Measurements from ENCODE around the gene NOS2.
"Not testable (repeated sequence)": the region's sequence is repeated elsewhere in the genome, so short reads cannot be mapped to it uniquely, and the experiment has no call there.

NOS2 gene

DNA sequence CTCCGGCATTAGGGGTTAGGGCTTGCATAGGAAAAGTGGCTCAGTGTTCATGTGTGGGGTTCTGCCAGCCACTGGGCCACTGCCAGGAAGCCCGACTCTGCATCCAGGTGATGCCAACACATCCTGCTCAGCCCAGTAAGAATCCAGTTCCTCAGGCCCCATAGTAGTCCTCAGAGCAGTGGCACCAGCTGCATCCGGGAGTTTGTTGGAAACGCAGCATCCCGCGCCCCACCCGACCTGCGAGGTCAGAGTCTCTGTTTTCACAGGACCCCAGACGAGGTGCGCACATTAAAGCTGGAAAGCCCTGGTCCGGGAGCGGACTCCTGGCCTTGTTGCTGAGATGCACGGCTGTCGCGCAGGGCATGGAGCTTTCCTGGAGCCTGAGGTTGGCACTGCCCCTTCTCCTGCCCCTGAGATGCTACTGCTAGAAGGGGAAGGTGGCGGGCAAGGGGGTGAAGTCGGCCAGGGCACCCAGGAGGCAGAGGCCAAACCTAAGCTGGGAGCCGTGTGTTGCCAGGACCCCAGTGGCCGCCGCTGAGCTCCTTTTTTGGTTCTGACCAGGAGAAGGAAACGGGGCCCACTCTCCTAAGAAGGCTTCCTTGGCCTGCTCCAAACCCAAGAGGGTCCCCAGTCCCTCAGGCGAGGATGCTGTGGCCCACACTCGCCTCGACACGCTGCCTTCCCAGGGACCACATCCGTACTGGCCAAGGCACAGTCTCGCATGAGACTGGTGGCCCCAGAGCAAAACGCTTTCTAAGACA is 44.4 kb downstream of the NOS2 start:
- POLR2A ChIA-PET (ENCODE audit: low non-redundant PET): no interaction called here
- H3K27ac ChIP-seq: no peak overlapping the region
- TF ChIP-seq, protein P1, sequence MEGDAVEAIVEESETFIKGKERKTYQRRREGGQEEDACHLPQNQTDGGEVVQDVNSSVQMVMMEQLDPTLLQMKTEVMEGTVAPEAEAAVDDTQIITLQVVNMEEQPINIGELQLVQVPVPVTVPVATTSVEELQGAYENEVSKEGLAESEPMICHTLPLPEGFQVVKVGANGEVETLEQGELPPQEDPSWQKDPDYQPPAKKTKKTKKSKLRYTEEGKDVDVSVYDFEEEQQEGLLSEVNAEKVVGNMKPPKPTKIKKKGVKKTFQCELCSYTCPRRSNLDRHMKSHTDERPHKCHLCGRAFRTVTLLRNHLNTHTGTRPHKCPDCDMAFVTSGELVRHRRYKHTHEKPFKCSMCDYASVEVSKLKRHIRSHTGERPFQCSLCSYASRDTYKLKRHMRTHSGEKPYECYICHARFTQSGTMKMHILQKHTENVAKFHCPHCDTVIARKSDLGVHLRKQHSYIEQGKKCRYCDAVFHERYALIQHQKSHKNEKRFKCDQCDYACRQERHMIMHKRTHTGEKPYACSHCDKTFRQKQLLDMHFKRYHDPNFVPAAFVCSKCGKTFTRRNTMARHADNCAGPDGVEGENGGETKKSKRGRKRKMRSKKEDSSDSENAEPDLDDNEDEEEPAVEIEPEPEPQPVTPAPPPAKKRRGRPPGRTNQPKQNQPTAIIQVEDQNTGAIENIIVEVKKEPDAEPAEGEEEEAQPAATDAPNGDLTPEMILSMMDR (conservative IDR thresholded peaks at IDR 0.05; ENCODE audit: low read depth): no peak
- DNase-seq (ENCODE audit: low spot score): no peak
- CTCF ChIA-PET: interaction anchor here (0.6 to 2.8 kb wide), 19 partner anchors 21 to 482 kb away, joined by 3 to 36 read pairs (median 4); no protein-coding TSS in a partner anchor

DNA sequence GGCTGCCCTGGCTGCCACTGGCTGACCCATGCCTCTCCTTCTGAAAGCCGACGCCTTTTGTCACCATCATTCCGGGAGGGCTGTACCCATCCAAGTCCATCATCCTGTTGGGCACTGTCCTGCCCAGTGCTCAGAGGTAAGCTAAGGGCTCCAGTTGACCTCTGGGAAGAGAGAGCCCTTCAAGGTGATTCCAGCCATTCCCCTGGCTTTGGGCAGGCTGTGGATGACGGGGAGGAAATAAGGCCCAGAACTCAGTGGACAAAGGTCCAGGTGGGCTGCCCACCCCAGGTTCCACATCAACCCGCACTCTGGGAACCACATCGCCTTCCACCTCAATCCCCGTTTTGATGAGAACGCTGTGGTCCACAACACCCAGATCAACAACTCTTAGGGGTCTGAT is 45.8 kb downstream of the NOS2 start:
- ChIA-PET CTCF (interaction anchor here (0.6 to 1.2 kb wide), 2 partner anchors 88 to 125 kb away, joined by 3 to 5 read pairs; no protein-coding TSS in a partner anchor), POLR2A (ENCODE audit: low non-redundant PET) (no interaction called here)
- TF ChIP-seq, protein P1 (conservative IDR thresholded peaks at IDR 0.05; ENCODE audit: low read depth): no peak
- H3K27ac ChIP-seq: no peak overlapping the region
- no peak for DNase-seq (ENCODE audit: low spot score)

DNA sequence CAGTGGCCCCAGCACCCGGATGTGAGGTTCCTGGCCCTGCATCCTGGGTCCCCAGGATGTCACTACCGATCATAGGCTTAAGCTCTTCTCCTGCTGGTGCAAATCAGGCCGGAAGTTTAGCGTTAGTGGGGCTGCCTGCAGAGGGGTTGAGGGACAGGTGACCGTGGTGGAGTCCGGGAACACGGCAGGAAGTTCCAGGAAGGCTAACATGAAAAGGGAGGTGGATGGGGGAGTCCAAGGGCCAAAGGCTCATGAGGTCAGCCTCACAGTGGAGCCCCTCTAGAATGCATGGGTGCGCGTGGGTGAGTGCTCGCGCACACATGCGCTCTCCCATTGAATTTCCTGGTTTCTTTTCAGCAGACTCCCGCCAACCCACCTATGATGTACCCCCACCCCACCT is 46.6 kb downstream of the NOS2 start:
- CTCF ChIA-PET: interaction anchor here (0.7 to 1.2 kb wide), 2 partner anchors 10 to 126 kb away, joined by 3 read pairs; no protein-coding TSS in a partner anchor
- H3K27ac ChIP-seq; POLR2A ChIA-PET (ENCODE audit: low non-redundant PET); DNase-seq (ENCODE audit: low spot score): not testable (repeated sequence)

DNA sequence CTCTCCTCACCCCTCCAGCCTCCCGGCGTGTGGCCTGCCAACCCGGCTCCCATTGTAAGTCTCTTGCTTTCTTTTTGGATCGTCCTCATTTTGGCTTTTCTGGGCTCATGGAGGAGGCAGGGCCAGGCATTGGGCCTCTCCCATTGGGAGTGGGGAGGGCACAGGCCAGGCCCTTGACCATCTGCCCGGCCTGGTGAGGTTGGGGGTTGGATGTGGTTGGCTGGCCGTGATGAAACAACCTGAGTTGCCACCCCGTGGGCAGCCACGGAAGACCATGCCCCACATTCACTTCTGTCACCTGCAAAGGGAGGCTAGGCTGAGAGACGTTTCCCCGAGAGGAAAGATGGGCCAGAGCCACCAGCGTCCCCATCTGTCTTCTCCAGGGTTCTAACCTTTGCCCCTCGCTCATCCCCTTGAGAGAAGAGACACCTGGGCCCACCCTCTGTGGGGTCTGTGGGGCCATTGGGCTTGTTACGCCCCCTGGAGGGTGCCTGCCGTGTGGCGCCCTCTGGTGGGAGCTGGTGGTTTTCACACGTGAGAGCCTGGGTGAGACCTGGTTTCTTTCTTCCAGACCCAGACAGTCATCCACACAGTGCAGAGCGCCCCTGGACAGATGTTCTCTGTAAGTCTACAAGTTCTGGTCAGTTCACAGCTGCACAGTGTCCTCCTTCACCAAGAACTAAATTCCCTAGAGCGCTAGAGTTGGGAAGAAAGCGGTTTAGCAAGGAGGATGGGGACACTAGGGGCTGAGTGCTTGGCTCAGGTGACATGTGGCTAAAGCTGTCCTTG is 47.3 kb downstream of the NOS2 start:
- POLR2A ChIA-PET (ENCODE audit: low non-redundant PET); DNase-seq (ENCODE audit: low spot score); H3K27ac ChIP-seq: not testable (repeated sequence)
- CTCF ChIA-PET: interaction anchor here (0.7 to 1.9 kb wide), 2 partner anchors 10 to 98 kb away, joined by 3 to 7 read pairs; no protein-coding TSS in a partner anchor

DNA sequence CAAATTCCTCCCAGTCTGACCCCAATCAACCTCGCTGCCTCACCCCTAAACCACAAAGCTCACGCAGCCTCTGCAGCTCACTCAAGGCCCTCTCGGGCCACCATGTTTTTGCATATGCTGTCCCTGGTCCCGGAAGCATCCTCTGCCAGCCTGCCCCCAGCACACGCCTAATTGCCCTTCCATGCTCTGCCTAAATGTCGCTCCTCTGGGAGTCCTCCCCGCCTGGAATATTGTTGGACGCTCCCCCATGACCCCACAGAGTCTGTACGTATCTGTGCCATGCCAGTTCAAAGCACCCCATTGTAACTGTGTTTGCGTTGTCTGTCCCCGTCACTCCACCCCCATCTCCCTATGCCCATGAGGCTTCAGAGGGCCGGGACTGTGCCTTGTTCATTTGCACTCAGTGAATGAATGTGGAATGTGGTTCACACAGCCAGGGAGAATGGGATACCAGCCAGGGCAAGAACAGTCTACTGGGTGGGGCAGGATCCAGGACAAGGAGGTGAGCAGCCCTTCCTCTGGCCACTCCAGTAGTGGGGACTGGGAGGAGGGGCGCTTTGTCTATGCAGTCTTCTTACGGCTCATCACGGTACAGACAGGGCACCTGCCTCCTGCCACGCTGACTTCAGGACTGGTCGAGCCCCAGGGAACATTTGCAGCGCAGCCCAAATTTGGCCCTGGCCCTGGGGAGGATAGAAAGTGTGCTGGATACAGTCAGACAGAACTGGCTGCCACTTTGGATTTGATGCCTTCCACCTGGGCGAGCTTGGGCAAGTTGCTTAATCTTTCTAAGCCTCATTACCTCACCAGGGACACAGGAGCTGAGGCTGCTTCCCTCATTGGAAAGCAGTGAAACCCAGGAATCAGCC is 48.5 kb downstream of the NOS2 start:
- no peak overlapping the region for H3K27ac ChIP-seq
- ChIA-PET POLR2A (ENCODE audit: low non-redundant PET) (no interaction called here), CTCF (interaction anchor here (1.9 kb wide), 1 partner anchor 97 kb away, joined by 7 read pairs; no protein-coding TSS in a partner anchor)
- TF ChIP-seq, protein P1 (conservative IDR thresholded peaks at IDR 0.05; ENCODE audit: low read depth): no peak
- DNase-seq (ENCODE audit: low spot score): no peak

DNA sequence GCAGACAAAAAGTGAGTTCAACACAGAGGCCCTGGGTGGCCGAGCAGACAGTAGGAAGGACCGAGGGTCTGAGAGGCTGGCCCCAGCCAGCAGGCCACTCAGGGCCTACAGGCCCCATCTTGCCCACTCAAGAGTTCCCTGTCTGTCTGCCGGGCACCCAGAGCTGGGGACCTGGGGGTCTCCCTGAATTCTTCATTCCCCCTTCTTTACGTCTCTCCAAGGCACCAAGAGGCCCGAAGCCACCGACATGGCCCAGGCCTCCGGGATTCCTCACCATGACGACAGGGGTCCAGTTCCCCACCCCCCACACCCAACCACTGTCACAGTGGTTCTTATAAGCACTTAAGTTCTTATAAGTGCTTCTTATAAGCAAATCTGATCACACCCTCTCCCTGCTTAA is 49.2 kb downstream of the NOS2 start:
- TF ChIP-seq, protein P1 (conservative IDR thresholded peaks at IDR 0.05; ENCODE audit: low read depth): no peak
- DNase-seq (ENCODE audit: low spot score): no peak
- CTCF ChIA-PET: interaction anchor here (1.9 kb wide), 1 partner anchor 97 kb away, joined by 7 read pairs; no protein-coding TSS in a partner anchor
- no peak overlapping the region for H3K27ac ChIP-seq
- POLR2A ChIA-PET (ENCODE audit: low non-redundant PET): no interaction called here

DNA sequence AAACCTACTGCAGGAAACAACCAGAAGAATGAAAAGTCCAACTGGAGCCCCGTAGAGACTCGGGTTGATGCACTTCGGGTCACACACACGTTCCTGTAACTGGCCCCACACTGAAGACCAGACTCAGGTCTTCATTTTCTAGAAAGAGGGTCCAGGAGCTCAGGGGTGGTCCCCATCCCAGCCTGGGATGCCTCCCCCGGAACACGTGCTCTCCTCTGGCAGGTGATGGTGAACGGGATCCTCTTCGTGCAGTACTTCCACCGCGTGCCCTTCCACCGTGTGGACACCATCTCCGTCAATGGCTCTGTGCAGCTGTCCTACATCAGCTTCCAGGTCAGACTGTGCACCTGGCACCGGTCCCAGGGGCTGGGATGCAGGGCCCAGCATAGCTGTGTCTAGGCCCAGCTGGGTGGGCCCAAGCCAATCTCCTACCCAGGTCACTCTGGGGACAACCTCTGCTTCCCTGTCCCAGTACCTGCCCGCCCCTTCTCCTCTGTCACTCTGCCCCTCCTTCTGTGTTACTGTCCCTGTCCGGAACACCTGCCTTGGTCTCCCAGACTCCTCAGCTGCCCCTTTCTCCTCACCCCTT is 50.7 kb downstream of the NOS2 start:
- CTCF ChIA-PET: interaction anchor here (1.3 kb wide), 1 partner anchor 130 kb away, joined by 3 read pairs; no protein-coding TSS in a partner anchor
- DNase-seq (ENCODE audit: low spot score); POLR2A ChIA-PET (ENCODE audit: low non-redundant PET); H3K27ac ChIP-seq: not testable (repeated sequence)
